ENCODE results near the gene CUTA.

CUTA gene

GRCh38 chr6:33439956-33440648, 22.2 kb upstream of the CUTA start:
- DNase-seq (ENCODE audit: low read depth in 3 of 3, low spot score in 1 of 3), result no peak

GRCh38 chr6:33438978-33439594, 21.2 kb upstream of the CUTA start:
- no peak for DNase-seq (ENCODE audit: low read depth in 3 of 3, low spot score in 1 of 3)

GRCh38 chr6:33437666-33438065, 19.8 kb upstream of the CUTA start:
- DNase-seq (ENCODE audit: low read depth in 3 of 3, low spot score in 1 of 3), result no peak

GRCh38 chr6:33434961-33435360, 17.1 kb upstream of the CUTA start:
- DNase-seq (ENCODE audit: low read depth in 3 of 3, low spot score in 1 of 3), result no peak

GRCh38 chr6:33433544-33434191, 15.8 kb upstream of the CUTA start:
- DNase-seq (ENCODE audit: low read depth in 3 of 3, low spot score in 1 of 3), result no peak

GRCh38 chr6:33433001-33433543, 15.2 kb upstream of the CUTA start:
- DNase-seq (ENCODE audit: low read depth in 3 of 3, low spot score in 1 of 3), result no peak

GRCh38 chr6:33432546-33432945, 14.6 kb upstream of the CUTA start:
- DNase-seq (ENCODE audit: low read depth in 3 of 3, low spot score in 1 of 3), result no peak

- DNase-seq (ENCODE audit: low read depth in 3 of 3, low spot score in 1 of 3), result no peak
Observed at GRCh38 chr6:33431880-33432541, 14.1 kb upstream of the CUTA start.

GRCh38 chr6:33430991-33431879, 13.3 kb upstream of the CUTA start:
- DNase-seq (ENCODE audit: low read depth in 3 of 3, low spot score in 1 of 3), result peak in 2 of 3 donors; percentile 58 to 59

GRCh38 chr6:33430334-33430733, 12.4 kb upstream of the CUTA start:
- DNase-seq (ENCODE audit: low read depth in 3 of 3, low spot score in 1 of 3), result no peak

- no peak for DNase-seq (ENCODE audit: low read depth in 3 of 3, low spot score in 1 of 3)
Observed at GRCh38 chr6:33429750-33430052, 11.8 kb upstream of the CUTA start.

GRCh38 chr6:33428966-33429749, 11.3 kb upstream of the CUTA start:
- no peak for DNase-seq (ENCODE audit: low read depth in 3 of 3, low spot score in 1 of 3)

- DNase-seq (ENCODE audit: low read depth in 3 of 3, low spot score in 1 of 3), result no peak
Observed at GRCh38 chr6:33428224-33428965, 10.5 kb upstream of the CUTA start.

GRCh38 chr6:33427585-33428223, 9.8 kb upstream of the CUTA start:
- DNase-seq (ENCODE audit: low read depth in 3 of 3, low spot score in 1 of 3), result peak in 2 of 3 donors; percentile 42 to 49

GRCh38 chr6:33426590-33427511, 8.9 kb upstream of the CUTA start:
- no peak for DNase-seq (ENCODE audit: low read depth in 3 of 3, low spot score in 1 of 3)

GRCh38 chr6:33425668-33426577, 8.0 kb upstream of the CUTA start:
- peak; percentile 47 to 66 (median 63) for DNase-seq (ENCODE audit: low read depth in 3 of 3, low spot score in 1 of 3)

Data from stimulated activated CD4-positive, alpha-beta T cell treated with anti-CD3 and anti-CD28 coated beads, TNF-alpha, amount 100 ng/mL, for 1 hour (primary cell).